Activated CD8-positive, alpha-beta memory T cell treated with anti-CD3 and anti-CD28 coated beads, Interleukin-2, amount 10 ng/mL, durations not matched to agents 7 days and 5 days (primary cell): ENCODE data around the gene SPRY1. TPM values are rescaled to one million over a fixed set of nuclear protein-coding genes. Genes with fewer than 3 reads are reported as not detected.

ENCODE experiments used
- ATAC-seq: fragments of 150-1000 bp; cut with Tn5 transposase; one replicate; pipeline ENCODE4 v1.10.0; 2021; ENCODE audit warnings: moderate library complexity
- CTCF ChIA-PET: fragments of 350-600 bp; sonication (Branson Sonifier 250); formaldehyde crosslinking; loops from one replicate; lab custom pipeline; 2021; ENCODE audit warnings: antibody characterized with exemption; lab: Charles Lee
- DNase-seq: peaks from one replicate; pipeline ENCODE4 v3.0.0-alpha.2; 2020
- H3K27ac Mint-ChIP-seq: one replicate; pipeline ENCODE4 v1.8.0; 2021; ENCODE audit warnings: mild to moderate bottlenecking, mixed read lengths
- H3K27me3 Mint-ChIP-seq: one replicate; pipeline ENCODE4 v1.8.0; 2021; ENCODE audit warnings: mixed read lengths
- H3K36me3 Mint-ChIP-seq: one replicate; pipeline ENCODE4 v1.8.0; 2021; ENCODE audit warnings: mild to moderate bottlenecking, mixed read lengths
- H3K4me1 Mint-ChIP-seq: one replicate; pipeline ENCODE4 v1.8.0; 2021; ENCODE audit warnings: mixed read lengths
- H3K4me3 Mint-ChIP-seq: one replicate; pipeline ENCODE4 v1.8.0; 2021; ENCODE audit warnings: mild to moderate bottlenecking, moderate library complexity, mixed read lengths
- H3K9me3 Mint-ChIP-seq: one replicate; pipeline ENCODE4 v1.8.0; 2022; ENCODE audit warnings: low read depth, mixed read lengths
- total RNA-seq, 2 experiments: library from RNA; stranded (reverse); gene quantifications; one replicate each; pipeline ENCODE4 v1.2.3, GENCODE V29; 2021

The SPRY1 gene
- total RNA-seq, 2 experiments from 2014 or later, result 73.7 to 126 TPM

DNA sequence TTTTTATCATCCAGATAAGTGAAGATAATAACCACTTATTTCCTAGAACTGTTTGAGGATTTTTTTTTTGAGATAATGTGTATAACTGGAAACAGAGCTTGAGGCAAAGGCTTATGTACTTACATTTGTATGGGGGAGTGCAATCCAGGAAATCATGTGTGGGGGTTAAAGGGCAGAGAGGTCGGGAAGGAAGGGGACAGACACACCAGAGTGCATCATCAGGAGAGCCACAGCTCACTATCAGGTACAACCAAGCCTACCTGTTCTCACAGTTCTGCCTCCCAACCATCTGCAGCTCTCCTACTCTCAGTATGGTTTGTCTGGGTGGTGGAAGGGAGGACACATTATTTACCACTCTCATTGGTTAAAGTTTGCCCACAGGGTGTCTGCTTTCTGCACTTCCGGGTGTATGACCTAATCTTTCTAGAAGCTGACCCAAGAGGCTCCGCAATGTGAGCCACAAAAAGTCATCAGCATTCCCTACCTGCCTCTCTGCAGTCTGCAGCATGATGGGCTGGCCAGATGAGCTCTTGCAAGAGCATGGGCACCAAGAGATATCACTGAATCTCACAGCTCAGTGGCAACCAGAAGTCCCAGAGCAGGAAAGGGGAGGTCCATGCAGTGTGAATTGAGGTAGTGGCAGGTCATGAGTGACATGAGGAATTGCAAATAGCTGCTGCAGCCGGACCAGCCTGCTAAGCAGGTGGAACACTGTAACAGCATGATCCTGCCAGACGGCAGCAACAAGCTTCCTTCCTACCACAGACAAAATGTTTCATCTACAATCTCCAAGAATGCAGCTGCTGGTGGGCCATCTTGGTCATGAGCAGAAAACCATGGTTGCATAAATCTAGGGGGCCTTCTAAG is 36.9 kb upstream of the SPRY1 start:
- H3K4me1 Mint-ChIP-seq, result peaks cover 7% of the 10 kb centered on the region
- no peak overlapping the region for H3K27ac Mint-ChIP-seq
- ATAC-seq (no peak), DNase-seq (no peak)
- H3K9me3 Mint-ChIP-seq, result no peaks in the 10 kb centered on the region
- H3K36me3 Mint-ChIP-seq, result no peaks in the 10 kb centered on the region
- no peaks in the 10 kb centered on the region for H3K27me3 Mint-ChIP-seq
- H3K4me3 Mint-ChIP-seq, result no peak overlapping the region
- CTCF ChIA-PET, result interaction anchor here (0.7 to 1.4 kb wide), 3 partner anchors 10 to 206 kb away, joined by 3 read pairs; no protein-coding TSS in a partner anchor

DNA sequence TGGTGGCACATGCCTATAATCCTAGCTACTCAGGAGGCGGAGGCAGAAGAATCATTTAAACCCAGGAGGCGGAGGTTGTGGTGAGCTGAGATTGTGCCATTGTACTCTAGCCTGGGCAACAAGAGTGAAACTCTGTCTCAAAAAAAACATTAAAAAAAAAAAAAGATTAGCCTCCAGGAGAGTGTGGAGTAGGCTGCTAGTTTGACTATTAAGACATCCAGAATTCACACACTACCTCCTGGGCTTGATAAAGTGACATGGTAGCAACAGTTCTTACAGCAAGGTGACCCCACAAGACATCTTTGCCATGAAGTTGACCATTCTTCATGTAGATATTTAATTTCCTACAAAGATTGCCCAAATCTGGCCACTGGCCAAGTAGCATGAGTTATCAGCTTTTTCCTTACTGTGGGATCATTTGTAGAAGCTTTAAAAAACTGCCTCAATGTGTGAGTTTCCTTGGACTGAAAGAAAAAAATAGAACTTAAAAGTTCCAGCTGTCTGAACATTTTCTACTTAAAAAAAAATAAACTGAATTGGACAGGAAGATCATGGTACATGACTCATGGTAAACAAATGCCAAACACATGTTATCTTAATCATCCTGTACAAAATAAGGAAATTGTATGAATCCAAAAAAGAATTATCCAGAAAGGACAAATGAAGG is 35.3 kb upstream of the SPRY1 start:
- no peaks in the 10 kb centered on the region for H3K27me3 Mint-ChIP-seq
- H3K36me3 Mint-ChIP-seq, result no peaks in the 10 kb centered on the region
- ATAC-seq, result no peak
- no peak overlapping the region for H3K4me3 Mint-ChIP-seq
- no peak overlapping the region for H3K27ac Mint-ChIP-seq
- H3K9me3 Mint-ChIP-seq, result no peaks in the 10 kb centered on the region
- H3K4me1 Mint-ChIP-seq, result peaks cover 7% of the 10 kb centered on the region
- no peak for DNase-seq
- CTCF ChIA-PET, result no interaction called here

DNA sequence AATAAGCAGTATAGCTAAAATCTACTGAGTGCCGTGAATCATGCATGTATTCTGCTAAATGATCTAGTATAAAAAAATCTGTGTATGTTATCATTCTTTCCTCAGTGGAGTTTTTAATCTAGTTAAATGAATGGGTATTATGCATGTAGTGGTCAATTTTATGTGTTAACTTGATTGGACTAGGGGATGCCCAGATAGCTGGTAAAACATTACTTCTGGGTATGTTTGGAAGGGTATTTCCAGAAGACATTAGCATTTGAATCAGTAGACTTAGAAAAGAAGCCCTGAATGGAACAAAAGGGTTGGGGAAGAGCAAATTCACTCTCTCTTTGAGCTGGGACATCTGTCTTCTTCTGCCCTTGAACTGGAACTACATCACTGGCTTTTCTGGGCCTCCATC is 34.5 kb upstream of the SPRY1 start:
- peaks cover 7% of the 10 kb centered on the region for H3K4me1 Mint-ChIP-seq
- no peak overlapping the region for H3K27ac Mint-ChIP-seq
- H3K36me3 Mint-ChIP-seq, result no peaks in the 10 kb centered on the region
- no peaks in the 10 kb centered on the region for H3K9me3 Mint-ChIP-seq
- H3K4me3 Mint-ChIP-seq, result no peak overlapping the region
- ATAC-seq (no peak), DNase-seq (no peak)
- CTCF ChIA-PET, result interaction anchor here (1.4 kb wide), 1 partner anchor 9 kb away, joined by 5 read pairs; no protein-coding TSS in a partner anchor
- no peaks in the 10 kb centered on the region for H3K27me3 Mint-ChIP-seq

DNA sequence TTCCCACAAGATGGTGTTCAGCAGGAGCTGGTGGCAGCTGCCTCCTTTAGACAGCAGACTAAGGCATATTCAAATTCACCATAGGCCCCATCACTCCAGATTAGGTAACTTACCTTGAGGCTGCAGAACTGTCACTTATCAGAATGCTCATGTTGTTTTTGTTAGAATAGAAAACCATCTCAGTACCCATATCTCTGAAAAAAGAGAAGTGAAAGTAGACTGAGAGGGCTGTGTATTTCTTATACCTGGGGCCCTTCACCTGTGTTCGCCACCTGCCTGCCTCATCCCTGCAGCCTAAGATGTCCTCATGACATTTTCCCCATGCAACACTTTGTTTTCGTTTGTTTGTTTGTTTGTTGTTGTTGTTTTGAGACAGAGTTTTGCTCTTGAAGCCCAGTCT is 32.9 kb upstream of the SPRY1 start:
- no peak overlapping the region for H3K4me3 Mint-ChIP-seq
- no peak overlapping the region for H3K27ac Mint-ChIP-seq
- no peaks in the 10 kb centered on the region for H3K9me3 Mint-ChIP-seq
- peaks cover 7% of the 10 kb centered on the region for H3K4me1 Mint-ChIP-seq
- H3K27me3 Mint-ChIP-seq, result no peaks in the 10 kb centered on the region
- H3K36me3 Mint-ChIP-seq, result no peaks in the 10 kb centered on the region
- ATAC-seq, result no peak
- CTCF ChIA-PET, result interaction anchor here (1.4 kb wide), 1 partner anchor 11 kb away, joined by 5 read pairs; no protein-coding TSS in a partner anchor
- DNase-seq, result no peak

DNA sequence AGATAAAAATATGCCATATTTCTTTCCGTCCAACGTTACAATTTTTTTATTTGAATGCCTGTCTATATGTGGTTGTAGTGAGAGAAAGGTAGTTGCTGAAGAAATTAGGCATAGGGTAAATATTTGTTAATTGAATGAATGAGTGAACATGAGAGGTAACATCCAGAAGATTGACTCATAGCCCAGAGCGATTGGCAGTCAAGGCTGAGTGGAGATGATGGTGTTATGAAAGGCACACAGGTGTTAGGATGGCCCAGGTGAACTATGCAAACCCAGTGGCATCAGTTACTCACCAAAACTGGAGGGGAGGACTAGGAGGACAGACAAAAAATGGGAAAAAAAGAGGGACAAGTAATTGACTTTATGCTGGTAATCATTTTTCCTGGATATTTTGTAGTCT is 31.7 kb upstream of the SPRY1 start:
- no peaks in the 10 kb centered on the region for H3K9me3 Mint-ChIP-seq
- H3K27me3 Mint-ChIP-seq, result no peaks in the 10 kb centered on the region
- DNase-seq, result no peak
- H3K4me3 Mint-ChIP-seq, result no peak overlapping the region
- CTCF ChIA-PET, result no interaction called here
- H3K4me1 Mint-ChIP-seq, result no peaks in the 10 kb centered on the region
- no peak overlapping the region for H3K27ac Mint-ChIP-seq
- no peak for ATAC-seq
- no peaks in the 10 kb centered on the region for H3K36me3 Mint-ChIP-seq

DNA sequence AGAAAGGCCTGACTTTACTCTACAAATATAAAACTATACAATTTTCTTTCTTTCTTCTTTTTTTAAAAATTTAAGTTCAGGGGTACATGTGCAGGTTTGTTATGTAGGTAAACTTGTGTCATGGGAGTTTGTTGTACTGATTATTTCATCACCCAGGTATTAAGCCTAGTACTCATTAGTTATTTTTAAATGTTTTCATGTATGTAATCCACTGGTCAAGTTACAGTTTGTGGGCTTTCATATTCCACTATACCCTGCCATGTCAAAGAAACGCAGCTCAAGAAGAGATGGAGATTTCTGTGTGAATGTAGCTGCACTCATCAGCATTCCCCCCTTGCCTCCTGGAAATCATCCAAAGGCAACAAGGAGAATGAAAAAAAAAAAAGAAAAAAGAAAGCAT is 31.2 kb upstream of the SPRY1 start:
- CTCF ChIA-PET, result interaction anchor here (1.1 kb wide), 1 partner anchor 21 kb away, joined by 3 read pairs; no protein-coding TSS in a partner anchor
- Mint-ChIP-seq H3K27ac (no peak overlapping the region), H3K27me3 (no peaks in the 10 kb centered on the region), H3K36me3 (no peaks in the 10 kb centered on the region), H3K4me3 (no peak overlapping the region), H3K4me1 (no peaks in the 10 kb centered on the region), H3K9me3 (no peaks in the 10 kb centered on the region)
- no peak for DNase-seq
- ATAC-seq, result no peak

DNA sequence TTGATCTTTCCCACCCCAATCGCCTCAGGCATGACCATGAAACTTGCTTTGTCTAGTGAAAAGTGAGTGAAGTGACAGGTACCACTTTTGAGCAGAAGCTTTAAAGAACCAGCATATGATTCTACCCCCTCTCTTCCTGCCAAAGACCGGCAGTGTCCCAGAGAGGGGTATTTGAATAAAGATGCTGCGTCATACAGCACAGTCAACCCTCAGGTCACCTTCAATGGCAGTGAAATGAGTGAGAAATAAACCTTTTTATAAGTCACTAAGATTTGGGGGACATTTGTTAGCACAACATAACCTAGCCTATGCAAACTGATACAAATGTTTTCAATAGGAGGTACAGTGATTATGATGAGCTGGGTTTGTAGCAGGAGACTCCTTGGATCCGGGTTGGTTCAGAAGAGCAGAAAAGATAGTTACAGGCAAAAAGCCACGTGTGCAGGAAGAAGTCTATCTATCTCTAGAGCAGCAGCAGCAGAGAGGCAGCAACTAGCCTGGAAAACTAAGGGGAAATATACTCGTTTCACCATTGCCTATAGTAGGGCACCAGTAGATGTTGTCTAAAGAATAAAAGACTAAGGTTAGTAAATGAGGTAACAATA is 30.3 kb upstream of the SPRY1 start:
- CTCF ChIA-PET, result interaction anchor here (1.1 kb wide), 1 partner anchor 22 kb away, joined by 3 read pairs; no protein-coding TSS in a partner anchor
- Mint-ChIP-seq H3K36me3 (no peaks in the 10 kb centered on the region), H3K9me3 (no peaks in the 10 kb centered on the region), H3K4me1 (no peaks in the 10 kb centered on the region), H3K27ac (no peak overlapping the region), H3K27me3 (no peaks in the 10 kb centered on the region), H3K4me3 (no peak overlapping the region)
- no peak for DNase-seq
- ATAC-seq, result no peak

DNA sequence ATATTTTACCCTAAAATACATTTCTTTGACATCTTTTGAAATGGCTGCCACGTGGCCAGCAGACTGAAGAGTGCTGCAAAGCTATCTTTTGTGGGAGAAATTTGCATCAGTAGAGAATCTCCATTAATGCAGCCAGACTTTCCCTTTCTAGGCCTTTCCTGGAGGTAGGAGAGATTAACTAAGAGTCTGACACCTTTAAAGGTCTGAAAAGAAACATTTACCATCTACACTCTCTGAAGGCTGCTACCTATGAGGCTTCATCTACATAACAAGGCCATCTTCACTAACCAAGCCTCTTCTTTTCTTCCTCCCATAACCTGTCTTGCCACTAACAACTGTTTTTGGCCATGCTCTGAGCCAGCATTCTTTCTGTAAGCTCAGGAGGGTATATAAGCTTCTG is 17.8 kb upstream of the SPRY1 start:
- Mint-ChIP-seq H3K27ac (no peak overlapping the region), H3K4me1 (peaks cover 11% of the 10 kb centered on the region), H3K4me3 (no peak overlapping the region), H3K27me3 (peaks cover 20% of the 10 kb centered on the region), H3K9me3 (peaks cover 2% of the 10 kb centered on the region), H3K36me3 (peaks cover 1% of the 10 kb centered on the region)
- DNase-seq, result no peak
- no peak for ATAC-seq
- CTCF ChIA-PET, result interaction anchor here (0.9 to 1.4 kb wide), 2 partner anchors 15 to 20 kb away, joined by 3 read pairs; no protein-coding TSS in a partner anchor

DNA sequence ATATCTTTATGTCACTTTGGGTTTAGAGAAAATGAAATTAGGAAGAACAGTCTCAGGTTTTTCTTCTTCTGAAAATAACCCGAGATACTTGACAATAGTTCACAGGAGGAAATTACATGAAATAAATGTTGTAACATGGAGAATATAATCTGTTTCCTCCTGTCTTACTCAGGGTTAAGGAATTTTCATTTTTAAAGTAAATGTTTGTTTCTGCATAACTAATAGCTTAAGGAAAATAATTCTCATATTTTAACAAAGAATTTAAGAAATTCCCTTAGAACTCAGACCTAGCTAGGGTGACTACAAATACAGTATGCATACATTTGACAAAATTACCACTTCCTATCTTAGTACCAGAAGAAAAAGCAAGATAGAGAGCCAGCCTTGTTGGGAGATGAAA is 17.2 kb upstream of the SPRY1 start:
- Mint-ChIP-seq H3K9me3 (peaks cover 2% of the 10 kb centered on the region), H3K4me3 (no peak overlapping the region), H3K36me3 (no peaks in the 10 kb centered on the region), H3K27ac (no peak overlapping the region), H3K4me1 (peaks cover 11% of the 10 kb centered on the region), H3K27me3 (peaks cover 20% of the 10 kb centered on the region)
- ATAC-seq, result no peak
- CTCF ChIA-PET, result interaction anchor here (1.4 kb wide), 1 partner anchor 15 kb away, joined by 3 read pairs; no protein-coding TSS in a partner anchor
- DNase-seq, result no peak

DNA sequence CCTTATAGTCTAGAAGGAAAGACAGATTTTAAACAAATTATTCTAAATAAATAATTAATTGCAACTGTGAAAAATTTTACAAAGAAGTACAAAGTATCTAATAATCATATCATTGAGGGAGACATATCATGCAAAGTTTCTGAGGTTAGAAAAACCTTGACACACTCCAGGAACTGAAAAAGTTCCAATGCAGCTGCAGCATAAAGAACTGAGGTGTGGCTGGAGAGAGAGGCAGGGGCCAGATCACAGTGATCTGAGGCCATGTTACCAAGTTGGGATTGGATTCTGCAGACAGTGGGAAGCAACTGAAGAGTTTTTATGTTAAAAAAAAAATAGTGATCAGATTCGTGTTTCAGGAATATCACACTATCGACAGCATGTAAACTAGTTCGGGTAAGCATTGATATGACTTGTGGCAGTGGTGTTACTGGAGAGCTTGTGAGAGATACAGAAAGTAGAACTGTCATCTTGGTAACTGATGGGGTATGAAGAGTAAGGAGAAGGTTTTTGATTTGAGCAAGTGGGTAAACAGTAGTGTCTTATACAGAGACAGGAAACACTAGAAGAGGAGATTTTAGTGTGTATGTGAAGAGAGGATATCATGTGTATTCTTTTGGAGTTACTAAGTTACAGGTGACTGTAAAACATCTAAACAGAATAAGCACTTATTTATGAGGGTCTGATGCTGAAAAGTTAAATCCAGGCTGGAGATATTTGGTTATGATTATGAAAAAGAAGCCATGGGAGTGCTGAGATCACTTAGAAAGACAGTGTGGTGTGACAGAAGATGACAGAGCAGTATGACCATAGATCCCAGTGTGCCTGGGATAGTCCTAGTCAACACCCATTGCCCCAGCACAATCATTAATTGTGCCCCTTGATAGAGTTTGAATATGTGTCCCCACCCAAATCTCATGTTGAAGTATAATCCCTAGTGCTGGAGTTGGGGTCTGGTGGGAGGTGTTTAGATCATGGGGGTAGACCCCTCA is 15.6 kb upstream of the SPRY1 start:
- peak; percentile 82 for ATAC-seq
- peaks cover 11% of the 10 kb centered on the region for H3K4me1 Mint-ChIP-seq

DNA sequence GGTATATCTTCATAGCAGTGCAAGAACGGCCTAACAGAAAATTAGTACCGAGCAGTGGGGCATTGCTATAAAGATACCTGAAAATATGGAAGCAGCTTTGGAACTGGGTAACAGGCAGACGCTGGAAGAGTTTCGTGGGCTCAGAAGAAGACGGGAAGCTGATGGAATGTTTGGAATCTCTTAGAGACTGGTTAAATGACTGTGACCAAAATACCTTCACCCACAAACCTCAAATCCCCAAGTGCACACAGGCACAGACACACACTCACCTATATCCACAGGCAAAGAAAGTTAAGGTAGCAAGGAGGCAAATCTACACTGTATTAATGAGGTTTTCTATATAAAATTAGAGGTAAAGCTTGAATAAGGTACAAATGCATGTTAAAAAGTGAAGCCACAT is 14.6 kb upstream of the SPRY1 start:
- ATAC-seq (no peak), DNase-seq (no peak)
- Mint-ChIP-seq H3K9me3 (no peaks in the 10 kb centered on the region), H3K4me3 (no peak overlapping the region), H3K36me3 (no peaks in the 10 kb centered on the region), H3K27ac (no peak overlapping the region), H3K27me3 (peaks cover 10% of the 10 kb centered on the region), H3K4me1 (peaks cover 11% of the 10 kb centered on the region)
- CTCF ChIA-PET, result no interaction called here

More for the DNA sequence above, 15.6 kb upstream of the SPRY1 start:
- CTCF ChIA-PET, result no interaction called here
- Mint-ChIP-seq H3K36me3 (no peaks in the 10 kb centered on the region), H3K4me3 (peak overlapping the region; percentile 0), H3K27me3 (peaks cover 15% of the 10 kb centered on the region), H3K9me3 (no peaks in the 10 kb centered on the region), H3K27ac (peak overlapping the region; percentile 7)
- no peak for DNase-seq

DNA sequence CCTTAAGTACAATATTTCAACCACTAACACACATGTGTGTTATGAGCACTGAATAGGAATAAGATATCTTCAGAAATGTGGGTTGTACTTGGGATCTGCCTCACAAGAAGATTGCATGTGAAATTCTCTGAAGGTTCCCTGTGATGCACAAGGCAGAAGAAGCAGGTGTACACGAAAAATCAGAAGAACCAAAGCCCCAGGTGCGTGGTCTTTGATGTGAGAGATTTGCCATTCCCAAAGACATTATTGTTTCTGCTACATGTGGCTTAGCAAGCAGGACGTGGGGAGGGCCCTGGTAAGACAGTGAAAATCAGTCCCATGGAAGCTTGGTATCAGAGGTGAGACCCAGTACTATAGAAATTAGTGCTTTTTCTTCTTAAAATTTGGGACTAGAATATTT is 13.0 kb upstream of the SPRY1 start:
- no peak overlapping the region for H3K4me3 Mint-ChIP-seq
- peaks cover 6% of the 10 kb centered on the region for H3K27me3 Mint-ChIP-seq
- DNase-seq, result no peak
- no peak for ATAC-seq
- CTCF ChIA-PET, result no interaction called here
- H3K4me1 Mint-ChIP-seq, result peaks cover 11% of the 10 kb centered on the region
- H3K9me3 Mint-ChIP-seq, result no peaks in the 10 kb centered on the region
- H3K36me3 Mint-ChIP-seq, result no peaks in the 10 kb centered on the region
- H3K27ac Mint-ChIP-seq, result no peak overlapping the region
